HG02938 (cell line): Measurements from ENCODE around the gene C3orf62.

Experiments
- ATAC-seq: cut with Tn5 transposase; IDR thresholded peaks from one replicate; pipeline ENCODE4 v1.9.1; 2021; ENCODE audit warnings: mild to moderate bottlenecking, moderate library complexity; ENCODE audit not compliant: unreplicated experiment

The C3orf62 gene

GRCh38 chr3:49276475-49277382 is at the start of gene C3orf62:
Gene C3orf62, minus strand, starts transcription at chr3:49277232. Its CDS starts 360 bp downstream, at chr3:49276872.
- no peak for ATAC-seq

DNA sequence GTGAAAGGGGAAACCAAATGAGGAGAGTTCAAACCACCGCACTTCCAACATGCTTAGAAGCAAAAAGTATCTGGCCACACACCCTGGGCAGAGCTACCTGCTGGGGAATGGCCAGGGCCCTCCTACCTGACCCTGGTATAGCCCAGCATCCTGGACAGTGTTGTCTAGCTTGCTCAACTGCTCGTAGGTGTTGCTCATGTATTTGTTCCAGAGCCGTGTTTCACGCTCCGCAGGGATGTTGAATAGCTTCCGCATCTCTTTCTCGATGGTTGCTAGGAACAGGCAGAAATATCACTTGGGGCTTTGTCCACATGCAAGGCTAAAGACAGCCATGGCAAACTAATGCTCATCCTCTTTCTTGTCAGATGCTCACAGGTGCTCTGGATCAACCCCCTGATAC is 47.7 kb upstream of the C3orf62 start:
- ATAC-seq, result no peak

GRCh38 chr3:49316696-49317457 is 39.8 kb upstream of the C3orf62 start:
- ATAC-seq, result no peak

DNA sequence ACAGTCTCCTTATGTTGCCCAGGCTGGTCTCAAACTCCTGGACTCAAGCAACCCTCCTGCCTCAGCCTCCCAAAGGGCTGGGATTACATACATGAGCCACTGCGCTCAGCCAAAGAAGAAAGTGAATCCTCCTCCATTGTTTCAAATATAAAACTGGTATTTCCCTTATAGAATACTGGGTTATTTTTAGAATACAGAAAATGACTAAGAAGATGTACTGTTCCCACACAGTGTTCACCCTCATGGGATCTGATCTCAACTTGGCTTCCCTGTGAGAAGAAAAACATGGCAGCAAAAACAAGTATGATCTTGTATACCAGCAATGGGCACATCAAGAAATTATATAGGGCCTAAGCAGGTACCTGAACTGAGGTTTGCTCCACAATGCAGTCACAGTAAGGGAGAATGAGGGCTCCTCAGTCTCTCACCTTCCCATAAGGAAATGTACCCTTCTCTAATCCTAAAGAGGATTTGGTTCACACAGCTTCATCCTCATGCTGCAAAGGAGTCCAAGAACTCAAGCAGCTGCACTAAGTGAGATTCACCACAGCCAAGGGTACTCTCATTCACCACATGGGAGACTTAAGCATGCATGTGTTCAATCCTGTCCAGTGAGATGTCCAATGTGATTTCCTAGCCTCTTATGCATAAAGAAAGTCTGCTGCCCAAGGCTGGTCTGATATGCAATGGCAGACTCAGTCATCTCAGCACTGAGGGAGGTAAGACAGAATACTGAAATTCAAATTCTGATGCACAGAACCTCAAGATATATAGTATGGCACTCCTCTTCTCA is 37.1 kb upstream of the C3orf62 start:
- ATAC-seq, result no peak

GRCh38 chr3:49311283-49311682 is 34.3 kb upstream of the C3orf62 start:
- no peak for ATAC-seq

GRCh38 chr3:49310677-49311076 is 33.6 kb upstream of the C3orf62 start:
- no peak for ATAC-seq

DNA sequence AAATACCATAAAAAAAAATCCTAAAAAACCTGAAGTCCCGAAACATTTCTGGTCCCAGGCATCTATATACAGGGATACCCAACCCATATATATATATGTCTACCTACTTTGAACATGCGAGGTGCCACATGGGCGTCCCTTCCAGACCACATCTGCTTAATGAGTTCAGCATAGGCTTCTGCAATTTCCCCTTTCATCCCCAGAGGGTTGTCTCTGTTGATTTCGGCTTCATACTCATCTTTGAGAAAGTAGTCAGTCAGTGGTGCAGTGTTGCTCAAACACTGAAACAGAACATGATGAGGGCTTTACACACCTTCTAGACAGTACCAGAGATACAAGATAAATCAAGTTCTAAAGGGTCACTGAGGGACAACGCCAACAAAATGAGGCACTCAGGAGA is 28.6 kb upstream of the C3orf62 start:
- ATAC-seq, result no peak

DNA sequence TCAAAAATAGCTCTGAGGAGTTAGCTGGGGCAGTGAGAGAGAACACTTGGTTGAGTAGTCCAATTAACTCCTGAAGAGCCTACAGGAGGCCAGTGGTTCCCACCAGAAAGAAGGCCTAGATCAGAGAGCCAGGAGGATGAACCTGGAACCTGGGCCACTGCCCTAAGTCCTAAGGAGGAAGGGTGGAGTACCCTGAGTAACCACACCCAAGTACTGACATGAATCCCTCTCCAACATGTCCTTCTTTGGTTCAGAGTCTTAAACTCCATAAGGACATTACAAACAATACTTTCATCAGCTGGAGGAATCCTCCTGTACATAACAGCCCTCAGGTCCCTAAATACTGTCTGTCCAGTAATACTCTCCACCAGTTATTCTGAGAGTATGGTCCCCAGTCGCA is 25.6 kb upstream of the C3orf62 start:
- no peak for ATAC-seq

GRCh38 chr3:49300595-49300994 is 23.6 kb upstream of the C3orf62 start:
- no peak for ATAC-seq

DNA sequence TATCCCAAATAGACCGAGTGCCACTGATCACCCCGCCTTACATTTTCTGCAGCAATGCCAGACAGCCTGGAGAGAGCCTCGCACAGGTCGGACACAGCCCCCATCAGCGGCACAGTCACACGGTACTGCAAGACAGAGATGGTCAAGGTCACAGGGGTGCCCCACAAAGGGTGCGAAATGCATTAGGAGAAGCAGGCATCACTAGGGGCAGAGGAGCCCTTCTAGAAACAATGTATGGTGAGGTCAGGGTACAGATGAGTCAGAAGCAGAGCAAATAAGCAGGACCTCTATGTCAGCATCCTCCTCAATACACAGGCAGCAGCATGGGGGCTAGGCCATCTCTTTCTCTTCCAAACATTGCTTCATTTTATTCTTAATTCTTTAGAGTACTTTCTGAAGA is 21.5 kb upstream of the C3orf62 start:
- ATAC-seq, result no peak

DNA sequence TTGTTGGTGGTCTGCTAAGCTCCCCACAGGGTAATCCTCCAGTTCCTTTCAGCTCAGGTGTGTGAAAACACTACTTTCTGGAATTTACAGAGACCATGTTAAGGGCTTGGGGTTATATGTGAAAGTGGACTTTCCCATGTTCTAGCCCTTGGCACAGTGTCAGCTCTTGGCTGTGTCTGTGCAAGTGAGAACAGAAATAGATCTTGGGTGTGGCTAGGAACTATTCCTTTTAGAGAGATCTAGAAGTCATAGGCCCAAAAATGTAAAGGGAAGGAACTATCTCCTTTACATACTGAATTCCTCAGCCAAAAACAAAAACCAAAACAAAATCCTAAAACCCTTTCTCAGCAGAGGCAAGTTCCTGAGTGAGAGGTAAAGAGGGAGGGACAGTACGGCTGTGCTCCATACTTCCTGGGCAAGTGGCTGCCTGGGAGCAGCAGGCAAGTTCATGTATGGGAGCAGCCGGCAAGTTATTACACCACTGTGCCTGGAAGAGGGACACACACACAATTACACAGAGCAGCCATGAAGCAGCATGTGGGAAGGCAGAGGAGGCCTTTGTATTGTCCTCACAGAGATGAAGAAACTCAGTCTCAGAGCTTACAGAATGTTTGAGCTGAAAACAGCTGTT is 19.9 kb upstream of the C3orf62 start:
- ATAC-seq, result no peak

- no peak for ATAC-seq
Measured at GRCh38 chr3:49295489-49296058, 18.5 kb upstream of the C3orf62 start.

DNA sequence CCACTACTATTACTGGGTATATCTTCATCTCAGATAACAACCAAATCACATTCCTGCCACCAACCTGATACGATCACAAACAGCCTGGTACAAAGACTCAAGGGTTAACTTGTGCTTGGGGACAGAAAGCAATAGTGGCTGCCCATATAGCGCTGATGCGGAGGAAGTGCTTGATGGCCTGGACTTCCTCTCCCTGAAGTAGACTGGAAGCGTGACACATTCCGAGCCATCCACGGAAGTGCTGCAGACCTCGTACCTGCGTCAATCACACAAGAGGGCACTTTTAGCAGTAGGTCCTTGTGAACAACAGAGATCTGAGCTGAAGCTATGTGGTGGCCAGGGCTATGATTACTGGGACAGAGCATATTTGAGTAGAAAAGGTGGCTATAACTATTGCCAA is 17.3 kb upstream of the C3orf62 start:
- ATAC-seq, result no peak

DNA sequence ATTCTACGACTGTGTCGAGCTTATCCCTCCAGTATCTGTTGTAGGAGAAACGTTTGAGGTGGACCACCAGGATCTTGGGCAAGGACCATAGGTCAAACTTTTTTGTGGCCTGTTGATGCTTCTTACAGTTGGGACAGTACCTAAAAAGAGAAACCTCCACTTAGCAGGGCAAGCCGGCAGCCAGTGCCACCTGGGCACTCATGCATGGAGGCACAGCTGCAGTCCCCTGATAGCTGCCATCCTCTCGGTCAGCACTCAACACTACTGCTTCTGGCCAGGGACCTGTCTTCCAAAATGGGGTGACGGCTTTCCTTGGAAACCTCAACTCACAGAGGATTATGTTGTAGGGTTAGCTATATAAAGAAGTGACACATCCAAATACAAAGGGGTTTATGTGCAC is 7.0 kb upstream of the C3orf62 start:
- ATAC-seq, result no peak

- ATAC-seq, result no peak
Measured at GRCh38 chr3:49279376-49279775, 2.3 kb upstream of the C3orf62 start.

GRCh38 chr3:49278548-49278947 is 1.5 kb upstream of the C3orf62 start:
- no peak for ATAC-seq

GRCh38 chr3:49277383-49277775 is 347 bp upstream of the C3orf62 start:
- ATAC-seq, result no peak

GRCh38 chr3:49273825-49274532 is 3.1 kb downstream of the C3orf62 start:
- ATAC-seq, result no peak

- ATAC-seq, result no peak
Measured at GRCh38 chr3:49271047-49271446, 6.0 kb downstream of the C3orf62 start.

DNA sequence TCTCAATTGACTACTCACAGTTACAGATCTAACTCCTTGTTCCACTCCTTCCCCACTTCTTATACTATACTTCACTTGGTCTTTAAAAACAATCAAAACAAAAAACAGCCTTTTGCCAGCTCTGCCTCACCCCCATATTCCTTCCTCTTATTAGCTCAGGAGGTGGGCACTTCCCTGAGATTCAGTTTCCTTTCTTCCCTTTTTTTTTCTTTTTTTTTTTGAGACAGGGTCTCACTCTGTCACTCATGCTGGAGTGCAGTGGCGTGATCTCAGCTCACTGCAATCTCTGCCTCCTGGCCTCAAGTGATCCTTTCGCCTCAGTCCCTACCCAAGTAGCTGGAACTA is 6.9 kb downstream of the C3orf62 start:
- ATAC-seq, result no peak
